HG03103 (cell line): ENCODE data around the gene STAT5A.
"Not testable (repeated sequence)": the region's sequence is repeated elsewhere in the genome, so short reads cannot be mapped to it uniquely, and the experiment has no call there.

Experiments used
- ATAC-seq: cut with Tn5 transposase; IDR thresholded peaks from one replicate; pipeline ENCODE4 v1.9.1; 2021; ENCODE audit warnings: low read depth; ENCODE audit not compliant: unreplicated experiment

Gene STAT5A

GRCh38 chr17:42305031-42305330 lies 16.7 kb downstream of the STAT5A start:
- not testable (repeated sequence) for ATAC-seq

- no peak for ATAC-seq
These were observed 17.5 kb downstream of the STAT5A start for GRCh38 chr17:42305543-42306384.

GRCh38 chr17:42306385-42306667 lies 18.0 kb downstream of the STAT5A start:
- no peak for ATAC-seq

DNA sequence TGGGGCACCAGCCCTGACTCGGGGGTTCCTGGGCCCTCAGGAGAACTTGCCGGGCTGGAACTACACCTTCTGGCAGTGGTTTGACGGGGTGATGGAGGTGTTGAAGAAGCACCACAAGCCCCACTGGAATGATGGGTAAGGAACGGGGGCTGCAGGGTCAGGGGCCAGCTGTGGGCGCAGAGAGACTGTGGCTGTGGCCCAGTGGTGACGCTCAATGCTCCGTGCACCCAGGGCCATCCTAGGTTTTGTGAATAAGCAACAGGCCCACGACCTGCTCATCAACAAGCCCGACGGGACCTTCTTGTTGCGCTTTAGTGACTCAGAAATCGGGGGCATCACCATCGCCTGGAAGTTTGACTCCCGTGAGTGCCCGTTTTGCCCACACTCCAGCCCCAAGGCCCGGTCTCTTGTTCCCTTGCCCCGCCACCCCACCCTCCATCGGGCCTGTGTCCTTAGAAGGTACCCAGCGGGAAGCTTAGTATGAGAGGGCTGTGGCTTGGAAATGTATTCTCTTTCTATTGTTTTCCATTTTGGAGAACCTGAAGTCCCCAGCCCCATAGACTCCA lies 19.1 kb downstream of the STAT5A start:
- no peak for ATAC-seq

- no peak for ATAC-seq
These were observed 20.1 kb downstream of the STAT5A start for GRCh38 chr17:42308446-42308845.

GRCh38 chr17:42309142-42309541 lies 20.8 kb downstream of the STAT5A start:
- ATAC-seq, result no peak

DNA sequence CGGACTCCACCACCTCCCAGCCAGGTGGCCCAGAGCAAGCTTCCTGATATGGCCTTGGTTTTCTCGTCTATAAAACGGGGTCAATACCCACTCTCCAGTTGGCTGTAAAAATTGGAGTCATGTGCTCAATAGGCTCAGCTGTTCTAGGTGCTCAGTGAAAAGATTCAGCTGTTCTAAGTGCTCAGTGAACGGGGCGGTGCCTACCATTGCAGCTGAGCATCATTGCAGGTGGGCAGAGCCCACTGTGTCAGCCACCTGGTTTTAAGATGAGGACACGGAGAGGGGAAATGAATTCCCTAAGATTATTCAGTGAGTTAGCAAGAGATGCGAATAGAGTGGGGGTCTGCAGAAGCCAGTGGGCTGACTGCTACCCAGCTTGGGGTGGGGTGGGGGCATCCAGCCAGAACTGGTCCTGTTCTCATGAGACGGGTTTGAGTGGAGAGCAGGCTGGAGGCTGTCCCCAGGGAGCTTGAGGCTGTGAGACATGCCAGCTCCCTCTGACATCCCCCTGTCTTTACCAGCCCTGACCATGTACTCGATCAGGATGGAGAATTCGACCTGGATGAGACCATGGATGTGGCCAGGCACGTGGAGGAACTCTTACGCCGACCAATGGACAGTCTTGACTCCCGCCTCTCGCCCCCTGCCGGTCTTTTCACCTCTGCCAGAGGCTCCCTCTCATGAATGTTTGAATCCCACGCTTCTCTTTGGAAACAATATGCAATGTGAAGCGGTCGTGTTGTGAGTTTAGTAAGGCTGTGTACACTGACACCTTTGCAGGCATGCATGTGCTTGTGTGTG lies 21.9 kb downstream of the STAT5A start:
- no peak for ATAC-seq

- ATAC-seq, result no peak
These were observed 22.5 kb downstream of the STAT5A start for GRCh38 chr17:42310787-42311215.

DNA sequence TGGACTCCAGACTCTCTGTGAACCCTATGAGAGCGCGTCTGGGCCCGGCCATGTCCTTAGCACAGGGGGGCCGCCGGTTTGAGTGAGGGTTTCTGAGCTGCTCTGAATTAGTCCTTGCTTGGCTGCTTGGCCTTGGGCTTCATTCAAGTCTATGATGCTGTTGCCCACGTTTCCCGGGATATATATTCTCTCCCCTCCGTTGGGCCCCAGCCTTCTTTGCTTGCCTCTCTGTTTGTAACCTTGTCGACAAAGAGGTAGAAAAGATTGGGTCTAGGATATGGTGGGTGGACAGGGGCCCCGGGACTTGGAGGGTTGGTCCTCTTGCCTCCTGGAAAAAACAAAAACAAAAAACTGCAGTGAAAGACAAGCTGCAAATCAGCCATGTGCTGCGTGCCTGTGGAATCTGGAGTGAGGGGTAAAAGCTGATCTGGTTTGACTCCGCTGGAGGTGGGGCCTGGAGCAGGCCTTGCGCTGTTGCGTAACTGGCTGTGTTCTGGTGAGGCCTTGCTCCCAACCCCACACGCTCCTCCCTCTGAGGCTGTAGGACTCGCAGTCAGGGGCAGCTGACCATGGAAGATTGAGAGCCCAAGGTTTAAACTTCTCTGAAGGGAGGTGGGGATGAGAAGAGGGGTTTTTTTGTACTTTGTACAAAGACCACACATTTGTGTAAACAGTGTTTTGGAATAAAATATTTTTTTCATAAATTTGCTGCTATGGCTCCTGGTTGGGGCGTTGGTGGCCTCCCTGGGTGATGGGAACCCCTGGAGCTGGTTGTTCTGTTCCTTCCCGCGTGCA lies 23.1 kb downstream of the STAT5A start:
- ATAC-seq, result no peak

DNA sequence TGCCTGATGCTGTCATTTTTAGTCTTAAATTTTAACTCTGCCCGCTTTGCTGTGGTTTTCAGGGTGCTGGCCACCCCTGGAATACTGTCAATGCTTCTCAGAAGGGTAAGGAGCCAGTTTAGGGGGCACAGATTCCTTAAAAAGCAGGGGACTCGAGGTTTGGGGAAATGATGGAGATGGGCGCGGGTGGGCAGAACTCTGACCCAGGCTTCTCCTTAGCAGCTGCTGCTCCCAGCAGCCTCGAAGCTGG lies 23.7 kb downstream of the STAT5A start:
- no peak for ATAC-seq

DNA sequence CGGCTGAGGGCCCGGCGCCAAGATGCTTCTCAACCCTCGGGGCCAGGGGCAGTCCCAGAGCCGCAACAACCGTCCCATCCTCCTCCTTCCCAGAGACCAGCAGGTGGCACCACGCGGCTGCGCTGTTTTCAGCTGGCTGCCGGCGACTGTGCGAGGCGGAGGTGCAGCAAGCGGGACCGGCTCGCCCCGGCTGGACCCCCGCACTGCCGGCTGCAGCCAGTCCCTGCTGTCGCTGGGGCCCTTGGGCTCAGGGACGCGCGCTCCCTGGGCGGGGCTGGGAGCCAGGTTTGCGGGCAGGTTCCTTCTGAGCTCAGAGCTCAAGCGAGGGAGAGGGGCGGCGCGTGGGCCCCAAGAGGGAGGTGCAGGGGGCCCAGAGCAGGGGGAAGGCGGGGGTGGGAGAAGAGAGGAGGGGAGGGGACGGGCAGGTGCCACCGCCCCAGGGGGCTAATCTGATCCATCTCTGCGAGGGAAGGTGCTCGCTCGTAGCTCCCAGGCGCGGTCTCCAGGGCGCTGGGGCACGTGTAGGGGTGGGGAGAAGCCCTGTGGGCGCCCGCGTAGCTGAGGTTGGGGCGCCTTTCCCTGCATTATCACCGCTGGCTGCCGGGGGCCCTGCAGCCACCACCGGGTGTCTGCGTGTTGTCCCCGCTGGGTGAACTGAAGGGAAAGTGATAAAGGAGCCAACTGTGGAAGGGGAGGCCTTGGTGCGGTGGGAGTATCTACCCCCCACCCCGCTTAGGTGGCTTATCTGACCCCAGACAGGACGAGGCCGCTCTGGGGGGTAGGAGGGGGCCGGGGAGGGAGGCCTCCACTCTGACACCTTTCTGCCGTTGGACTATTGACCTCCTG lies 24.2 kb downstream of the STAT5A start:
- ATAC-seq, result no peak

GRCh38 chr17:42313389-42313772 lies 25.1 kb downstream of the STAT5A start:
- no peak for ATAC-seq

DNA sequence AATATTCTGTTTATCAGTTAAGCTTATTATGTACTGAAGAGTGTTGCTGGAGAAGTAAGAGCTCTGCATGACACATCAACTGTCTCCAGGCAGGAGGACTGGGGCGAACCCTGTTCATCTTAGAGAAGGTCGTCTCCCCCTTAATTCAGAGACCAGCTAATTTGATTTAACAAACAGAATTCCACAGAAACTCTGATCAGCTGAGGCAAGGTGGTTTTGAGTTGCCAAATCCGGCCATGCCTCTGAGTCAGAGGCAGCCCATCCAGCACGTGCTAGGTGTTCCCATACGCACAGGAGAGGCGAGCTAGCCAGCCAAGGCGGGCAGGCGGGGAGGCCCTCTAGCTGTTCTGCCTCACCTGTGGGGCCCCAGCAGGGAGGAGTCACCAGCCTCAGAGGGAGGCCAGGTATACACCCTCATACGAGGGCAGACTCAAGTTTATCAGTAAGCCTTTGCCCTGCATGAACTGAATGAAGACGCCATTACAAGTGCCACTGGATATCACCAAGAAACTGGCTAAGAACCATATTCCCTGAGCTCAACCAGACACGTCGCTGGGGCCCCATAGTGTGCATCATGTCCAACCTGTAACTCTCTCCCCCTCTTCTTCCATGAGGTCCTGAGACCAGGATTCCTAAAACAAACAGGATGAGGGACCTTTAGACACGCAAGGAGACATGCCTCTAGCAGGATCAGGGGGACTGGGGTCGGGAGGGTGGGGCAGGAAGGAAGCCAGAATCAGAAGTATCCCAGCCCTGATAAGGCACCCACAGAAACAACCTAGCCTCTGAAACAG lies 25.7 kb downstream of the STAT5A start:
- no peak for ATAC-seq

GRCh38 chr17:42315402-42316156 lies 27.3 kb downstream of the STAT5A start:
- no peak for ATAC-seq

GRCh38 chr17:42316755-42317154 lies 28.5 kb downstream of the STAT5A start:
- ATAC-seq, result no peak

DNA sequence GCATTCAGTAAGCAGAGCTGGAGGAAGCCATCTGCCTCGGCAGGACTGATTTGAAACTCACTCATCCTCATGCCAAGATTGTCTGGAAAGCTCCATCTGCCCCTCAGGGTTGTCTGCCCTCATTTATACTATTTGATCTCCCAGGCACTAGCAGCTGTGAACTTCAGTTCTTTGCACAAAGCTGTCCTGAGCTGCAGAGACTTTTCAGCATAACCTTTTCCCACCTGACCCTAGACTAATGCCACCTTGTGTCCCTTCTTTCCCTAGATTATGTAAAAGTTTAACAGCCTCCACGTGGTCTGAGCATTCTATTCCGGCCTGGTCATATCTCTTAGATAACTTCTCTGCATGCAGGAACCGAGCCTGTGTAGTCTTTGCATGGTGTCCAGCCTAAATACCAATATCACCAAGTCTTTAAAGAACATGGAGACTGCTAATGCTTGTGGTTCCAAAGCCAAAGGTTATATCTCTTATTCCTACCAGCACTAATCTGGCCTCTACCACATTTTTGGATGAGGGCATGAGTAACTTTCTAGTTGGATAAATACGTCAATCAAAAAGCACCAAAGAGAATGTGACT lies 29.1 kb downstream of the STAT5A start:
- no peak for ATAC-seq

- not testable (repeated sequence) for ATAC-seq
These were observed 29.7 kb downstream of the STAT5A start for GRCh38 chr17:42317967-42318366.

GRCh38 chr17:42321555-42321954 lies 33.3 kb downstream of the STAT5A start:
- ATAC-seq, result no peak
